SHP77 treated with DMSO at 0.1 percent for 48 hours (cell line): Measurements from ENCODE around the gene ZBTB1.

Experiments used
- DNase-seq: peaks from one replicate; lab custom pipeline; 2025; lab: John Stamatoyannopoulos, UW

Gene ZBTB1, protein sequence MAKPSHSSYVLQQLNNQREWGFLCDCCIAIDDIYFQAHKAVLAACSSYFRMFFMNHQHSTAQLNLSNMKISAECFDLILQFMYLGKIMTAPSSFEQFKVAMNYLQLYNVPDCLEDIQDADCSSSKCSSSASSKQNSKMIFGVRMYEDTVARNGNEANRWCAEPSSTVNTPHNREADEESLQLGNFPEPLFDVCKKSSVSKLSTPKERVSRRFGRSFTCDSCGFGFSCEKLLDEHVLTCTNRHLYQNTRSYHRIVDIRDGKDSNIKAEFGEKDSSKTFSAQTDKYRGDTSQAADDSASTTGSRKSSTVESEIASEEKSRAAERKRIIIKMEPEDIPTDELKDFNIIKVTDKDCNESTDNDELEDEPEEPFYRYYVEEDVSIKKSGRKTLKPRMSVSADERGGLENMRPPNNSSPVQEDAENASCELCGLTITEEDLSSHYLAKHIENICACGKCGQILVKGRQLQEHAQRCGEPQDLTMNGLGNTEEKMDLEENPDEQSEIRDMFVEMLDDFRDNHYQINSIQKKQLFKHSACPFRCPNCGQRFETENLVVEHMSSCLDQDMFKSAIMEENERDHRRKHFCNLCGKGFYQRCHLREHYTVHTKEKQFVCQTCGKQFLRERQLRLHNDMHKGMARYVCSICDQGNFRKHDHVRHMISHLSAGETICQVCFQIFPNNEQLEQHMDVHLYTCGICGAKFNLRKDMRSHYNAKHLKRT

DNA sequence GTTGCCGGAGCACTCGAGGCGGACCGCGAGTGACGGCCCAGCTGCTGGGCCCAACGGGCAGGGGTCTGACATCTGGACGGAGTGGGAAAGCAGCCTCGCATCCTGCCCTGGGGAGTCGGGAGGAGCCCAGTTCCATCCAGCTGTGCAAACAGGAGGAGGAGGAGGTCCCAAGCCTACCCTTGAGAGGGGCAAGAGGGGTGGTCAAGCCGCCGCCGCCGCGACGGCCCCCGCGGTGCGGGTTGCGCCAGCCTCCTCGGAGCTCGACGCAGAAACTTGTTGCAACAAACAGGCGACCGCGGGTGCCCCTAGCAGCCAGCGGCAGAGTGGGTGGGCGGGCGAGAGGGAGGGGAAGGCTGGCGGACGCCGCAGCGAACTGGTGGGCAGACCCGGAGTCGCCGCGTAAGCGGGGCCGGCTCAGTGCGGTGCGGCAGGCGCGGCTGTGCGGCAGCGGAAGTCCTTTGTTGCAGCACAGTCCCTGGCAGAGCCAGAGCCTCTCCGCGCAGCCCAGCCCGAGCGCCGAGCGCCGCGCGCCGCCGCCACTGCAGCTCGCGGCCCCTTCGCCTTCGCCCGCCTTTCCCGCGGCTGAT, at the start of gene ZBTB1:
TSS of gene ZBTB1 (plus strand) at position 461 of the 587 bp plus-strand sequence. CDS start 16,735 bp downstream, outside the sequence.
- peak; percentile 59 for DNase-seq

DNA sequence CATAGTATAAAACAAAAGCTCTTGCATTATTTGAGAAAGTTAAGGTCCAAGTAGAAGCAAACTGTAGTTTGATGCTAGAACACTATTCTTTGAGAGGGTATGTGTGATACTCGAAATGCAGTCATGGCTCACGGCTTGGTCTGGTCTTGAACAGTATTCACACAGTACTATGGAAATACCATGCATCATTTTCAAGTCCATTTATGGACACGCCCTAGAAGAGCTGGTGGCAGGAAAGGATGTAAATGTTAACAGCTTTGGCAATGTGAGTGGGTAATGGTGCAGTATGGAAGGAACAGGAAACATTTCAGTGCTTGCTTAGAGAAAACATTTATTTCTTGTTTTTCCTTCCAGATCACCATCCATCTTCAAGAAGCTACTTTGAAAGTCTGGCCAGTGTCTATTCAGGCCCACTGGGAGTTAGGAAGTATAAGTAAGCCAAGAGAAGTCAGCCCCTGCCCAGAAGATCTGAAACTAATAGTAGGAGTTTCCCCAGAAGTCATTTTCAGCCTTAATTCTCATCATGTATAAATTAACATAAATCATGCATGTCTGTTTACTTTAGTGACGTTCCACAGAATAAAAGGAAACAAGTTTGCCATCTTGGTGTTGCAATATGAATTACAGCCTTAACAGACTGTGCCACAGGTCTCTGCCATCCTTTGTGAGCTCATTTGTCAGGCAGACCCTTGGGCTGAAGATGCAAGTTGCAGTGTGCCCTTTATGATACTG, 45.0 kb upstream of the ZBTB1 start:
- DNase-seq = no peak

DNA sequence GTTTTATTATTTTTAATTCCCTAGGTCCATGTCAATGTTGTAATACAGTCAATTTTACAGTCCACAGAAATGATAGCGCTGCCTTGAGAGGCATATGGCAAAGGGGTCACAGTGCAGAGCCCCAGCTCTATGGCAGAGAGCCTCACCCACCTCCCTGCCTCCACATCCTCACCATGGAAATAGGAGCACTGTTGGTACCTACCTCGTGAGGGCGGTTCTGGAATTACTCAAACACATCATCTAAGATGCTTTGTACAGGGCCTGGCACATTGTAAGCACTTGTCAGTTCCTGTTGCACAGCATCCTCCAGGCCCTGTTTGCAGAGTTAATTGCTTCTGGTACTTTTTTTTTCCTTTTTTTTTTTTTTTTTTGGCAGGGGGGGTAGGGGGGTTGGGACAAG, 43.3 kb upstream of the ZBTB1 start:
- DNase-seq = no peak

DNA sequence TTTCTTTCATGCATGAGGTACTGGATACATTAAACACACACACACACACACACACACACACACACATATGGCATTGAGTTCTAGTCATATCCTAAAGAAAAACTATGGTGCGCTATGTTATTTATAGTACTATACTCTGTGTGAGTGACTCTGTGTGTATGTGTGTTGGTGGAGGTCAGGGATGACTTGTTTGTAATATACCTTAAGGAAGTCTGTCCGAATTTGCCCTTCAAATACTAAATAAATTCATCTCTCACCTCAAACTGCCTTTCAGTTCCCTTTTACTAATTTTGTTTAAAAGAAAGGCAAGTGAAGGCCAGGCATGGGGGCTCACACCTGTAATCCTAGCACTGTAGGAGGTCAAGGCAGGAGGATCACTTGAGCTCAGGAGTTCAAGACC, 41.4 kb upstream of the ZBTB1 start:
- DNase-seq = no peak

DNA sequence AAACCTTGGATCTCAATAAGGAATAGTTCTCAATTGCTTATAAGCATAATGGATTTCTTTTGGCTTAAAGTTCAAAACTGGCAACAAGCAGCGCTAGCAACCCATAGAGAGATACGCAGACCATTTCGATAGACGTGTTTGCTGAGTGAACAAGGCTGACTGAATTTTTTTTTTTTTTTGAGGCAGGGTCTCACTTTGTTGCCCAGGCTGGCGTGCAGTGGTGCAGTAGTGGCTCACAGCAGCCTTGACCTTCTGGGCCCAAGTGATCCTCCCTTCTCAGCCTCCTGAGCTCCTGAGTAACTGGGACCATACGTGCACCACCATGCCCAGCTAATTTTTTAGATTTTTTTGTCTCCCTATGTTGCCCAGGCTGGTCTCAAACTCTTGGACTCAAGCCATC, 40.7 kb upstream of the ZBTB1 start:
- no peak for DNase-seq

DNA sequence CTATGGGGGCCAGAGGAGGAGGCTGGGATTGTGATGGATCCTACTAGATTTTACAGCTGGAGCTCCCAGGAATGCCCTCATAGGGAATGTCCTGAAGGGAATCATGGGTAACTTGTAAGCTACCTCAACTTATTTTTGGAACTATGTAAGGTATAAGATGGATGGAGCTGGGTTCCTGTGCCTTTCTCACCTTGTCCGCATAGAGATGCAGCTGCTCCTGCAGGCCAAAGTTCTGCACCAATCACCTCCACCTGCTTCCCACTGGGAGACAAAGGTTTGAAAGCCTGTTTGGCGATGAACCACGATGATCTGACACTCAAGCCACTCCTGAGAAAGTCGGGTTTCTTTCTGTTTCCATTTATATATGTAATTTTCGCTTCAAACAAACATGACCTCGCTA, 39.9 kb upstream of the ZBTB1 start:
- DNase-seq = peak; percentile 20

DNA sequence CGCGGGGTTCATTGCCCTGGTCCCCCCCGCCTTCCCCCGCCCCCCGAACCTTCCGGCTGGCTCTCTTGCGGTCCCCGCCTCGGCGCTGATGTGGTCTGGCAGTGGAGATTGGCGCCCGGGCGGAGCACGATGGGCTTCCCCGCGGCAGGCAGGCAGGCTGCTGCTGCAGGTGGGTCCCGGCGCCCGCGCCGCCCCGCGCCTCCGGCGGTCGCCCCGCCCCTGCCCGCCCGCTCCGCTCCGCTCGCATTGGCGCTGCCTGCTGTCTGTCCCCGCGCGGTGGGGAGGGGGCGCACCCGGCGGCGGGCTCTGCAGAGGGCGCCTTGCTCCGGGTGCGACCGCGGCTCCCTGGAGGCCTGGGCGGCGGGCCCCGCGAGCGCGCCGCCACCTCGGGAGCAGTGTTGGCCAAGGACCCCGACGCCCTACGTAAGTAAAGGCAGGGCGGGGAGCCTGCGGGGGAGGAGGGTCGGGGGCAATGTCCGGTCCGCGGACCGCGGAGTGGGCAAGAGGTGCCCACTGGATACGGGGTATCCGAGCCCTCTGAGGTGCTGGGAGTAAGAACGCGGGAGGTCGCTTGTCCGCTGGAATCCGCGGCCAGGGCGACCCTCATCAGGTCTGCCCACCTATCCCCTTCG, 39.3 kb upstream of the ZBTB1 start, which contains the start of gene AKAP5:
TSS of gene AKAP5 (plus strand) at position 309 of the 632 bp plus-strand sequence. CDS start 2,896 bp downstream, outside the sequence.
- DNase-seq = peak; percentile 21

DNA sequence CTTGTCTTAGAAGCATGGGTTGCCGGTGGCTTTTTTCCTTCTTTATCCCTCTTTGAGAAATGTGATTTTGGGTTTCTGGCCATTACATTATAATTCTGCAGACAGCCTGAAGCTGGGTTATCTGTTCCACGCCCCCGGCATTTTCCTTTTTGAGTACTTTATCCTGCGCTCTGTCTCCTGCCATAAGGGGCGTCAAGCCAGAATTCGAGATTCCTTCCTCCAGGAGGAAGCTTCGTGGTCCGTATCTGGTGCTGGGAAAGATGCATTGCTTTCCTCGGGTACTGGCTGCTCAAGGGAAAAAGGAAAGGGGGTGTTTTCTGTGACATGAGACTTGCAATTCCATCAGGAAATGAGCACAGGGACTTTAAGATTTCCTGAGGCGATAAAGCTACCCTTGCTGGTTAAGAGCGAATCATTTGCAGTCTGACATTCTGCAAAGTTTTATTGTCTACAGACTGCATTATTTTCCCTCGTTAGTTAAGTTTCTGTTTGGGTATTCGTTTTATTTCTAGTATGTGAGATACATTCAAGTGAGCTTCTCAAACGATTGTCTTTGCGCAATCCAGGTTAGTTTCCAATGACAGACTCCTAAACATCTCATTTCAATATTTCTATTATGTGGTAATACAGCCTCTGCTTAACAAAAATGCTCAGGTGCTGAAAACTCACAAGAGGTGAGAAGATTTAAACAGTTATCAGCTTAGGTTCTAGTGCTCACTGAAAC, 38.6 kb upstream of the ZBTB1 start:
- no peak for DNase-seq

DNA sequence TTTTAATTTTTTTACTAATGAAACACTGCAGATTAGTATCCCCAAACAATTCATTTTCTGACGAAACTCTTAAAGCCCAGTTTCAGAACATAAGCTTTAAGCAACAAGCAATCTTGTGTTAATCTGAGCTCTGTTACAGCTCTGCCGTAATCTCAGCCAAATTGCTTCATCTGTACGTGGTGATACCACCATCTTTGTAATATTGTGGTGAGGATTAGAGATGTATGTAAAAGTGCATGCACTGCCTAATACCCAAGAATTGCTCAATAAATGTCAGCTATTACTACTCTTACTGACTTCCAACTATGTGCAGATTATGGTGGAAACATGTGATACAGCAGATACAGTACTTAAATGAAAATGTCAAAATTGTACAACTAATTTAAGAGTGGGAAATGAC, 37.5 kb upstream of the ZBTB1 start:
- no peak for DNase-seq

DNA sequence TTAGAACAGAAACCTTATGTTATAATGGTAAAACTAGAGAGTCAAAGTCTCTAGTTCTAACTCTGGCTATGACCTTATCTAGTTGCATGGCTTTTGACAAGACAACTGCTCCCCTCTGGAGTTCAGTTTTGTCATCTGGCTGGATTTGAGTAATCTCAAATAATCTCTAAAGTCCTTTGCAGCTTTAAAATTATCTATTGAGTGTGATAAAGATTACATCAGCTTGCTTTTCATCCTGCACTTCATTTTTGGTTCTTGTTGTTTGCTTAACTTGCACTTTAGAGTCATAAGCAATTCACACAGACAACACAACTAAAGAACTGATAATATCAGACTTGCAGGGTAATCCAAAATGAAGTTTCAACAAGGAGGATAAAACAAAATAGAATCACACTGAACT, 37.0 kb upstream of the ZBTB1 start:
- no peak for DNase-seq

DNA sequence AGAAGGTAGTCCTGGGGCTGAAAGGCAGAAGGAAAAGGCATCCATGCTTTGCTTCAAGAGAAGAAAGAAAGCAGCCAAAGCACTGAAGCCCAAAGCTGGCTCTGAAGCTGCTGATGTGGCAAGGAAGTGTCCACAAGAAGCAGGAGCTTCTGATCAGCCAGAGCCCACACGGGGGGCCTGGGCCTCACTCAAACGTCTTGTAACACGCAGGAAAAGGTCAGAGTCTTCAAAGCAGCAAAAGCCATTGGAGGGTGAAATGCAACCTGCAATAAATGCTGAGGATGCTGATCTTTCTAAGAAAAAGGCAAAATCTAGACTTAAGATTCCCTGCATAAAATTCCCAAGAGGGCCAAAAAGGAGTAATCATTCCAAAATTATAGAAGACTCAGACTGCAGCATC, 36.1 kb upstream of the ZBTB1 start:
- no peak for DNase-seq

DNA sequence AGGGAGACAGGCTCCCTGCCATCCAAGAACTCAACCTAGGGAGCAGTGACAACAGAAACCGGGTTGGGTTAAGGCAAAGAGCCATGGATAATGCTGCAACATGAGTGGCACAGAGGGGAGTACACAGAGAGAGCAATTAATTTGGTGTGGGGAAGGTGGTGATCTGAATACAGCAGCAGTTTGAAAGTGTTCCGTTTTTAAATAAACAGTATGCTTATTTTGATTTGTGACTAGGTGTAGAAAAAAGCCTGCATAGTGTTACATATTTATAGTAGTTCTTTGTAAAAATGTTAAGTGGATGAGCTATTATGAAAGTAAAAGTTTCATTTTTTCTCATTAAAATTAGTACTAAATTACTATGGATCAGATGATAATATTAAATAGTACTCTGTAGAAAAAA, 30.5 kb upstream of the ZBTB1 start:
- DNase-seq = no peak

DNA sequence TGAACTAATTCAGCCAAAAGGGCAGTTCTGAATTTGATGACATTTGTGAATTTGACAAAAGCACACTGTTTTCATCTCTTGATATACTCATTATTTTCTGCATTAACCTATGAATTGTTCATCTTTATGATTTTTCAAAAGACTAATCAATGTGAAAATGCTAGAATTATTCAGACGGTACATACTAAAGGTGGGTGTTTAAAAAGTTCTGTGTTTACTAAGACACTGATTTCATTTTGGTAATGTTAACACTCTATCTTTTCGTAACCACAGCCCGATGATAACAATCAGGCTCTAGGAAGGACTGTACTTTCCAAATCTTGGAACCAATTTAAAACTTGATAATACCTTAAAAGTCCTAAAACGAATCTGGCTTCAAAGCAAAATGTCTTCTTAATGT, 29.9 kb upstream of the ZBTB1 start:
- DNase-seq = no peak

DNA sequence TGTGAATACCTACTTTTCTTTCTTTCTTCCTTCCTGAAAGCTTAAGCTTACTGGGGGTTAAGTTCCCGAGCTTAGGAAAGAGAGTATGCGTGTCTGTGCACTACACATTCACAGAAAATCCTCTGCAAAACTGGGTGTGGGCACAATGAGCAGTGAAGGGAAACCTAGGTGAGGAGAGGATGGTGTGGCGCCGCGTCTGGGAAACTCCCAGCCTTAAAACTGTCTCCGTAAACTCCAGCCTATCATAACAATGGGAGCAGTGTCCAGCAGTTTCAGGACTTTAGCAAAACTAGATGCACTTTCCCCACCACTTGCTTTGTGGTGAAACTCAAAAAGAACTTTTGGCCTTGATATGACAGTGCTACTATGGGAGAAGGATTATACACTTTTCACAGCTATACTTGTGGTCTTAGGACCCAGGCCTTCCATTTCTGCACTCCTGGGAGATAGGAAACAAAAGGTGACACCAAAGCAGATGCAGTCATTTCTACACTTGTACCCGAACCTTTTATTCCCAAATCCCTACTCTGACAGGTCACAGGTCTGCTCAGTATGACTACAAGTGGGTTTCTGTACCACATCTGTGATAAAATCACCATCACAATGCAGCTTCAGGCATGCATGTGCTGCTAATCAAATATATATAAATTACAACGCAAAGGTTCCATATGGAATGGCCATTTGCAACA, 28.8 kb upstream of the ZBTB1 start:
- no peak for DNase-seq

DNA sequence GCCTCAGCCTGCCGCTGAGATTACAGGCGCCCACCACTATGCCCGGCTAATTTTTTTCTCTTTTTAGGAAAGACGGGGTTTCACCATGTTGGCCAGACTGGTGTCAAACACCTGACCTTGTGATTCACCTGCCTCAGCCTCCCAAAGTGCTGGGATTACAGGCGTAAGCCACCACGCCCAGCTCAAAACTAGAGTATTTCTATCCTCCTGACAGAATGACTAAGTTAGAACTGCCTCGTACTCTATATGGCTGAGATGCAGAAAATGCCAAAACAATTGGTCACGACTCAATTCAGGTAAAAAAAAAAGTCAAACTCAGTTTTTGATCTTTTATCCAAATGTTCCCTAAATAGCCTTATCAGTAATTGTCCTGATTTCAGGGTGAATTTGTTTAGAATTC, 28.1 kb upstream of the ZBTB1 start:
- DNase-seq = no peak

DNA sequence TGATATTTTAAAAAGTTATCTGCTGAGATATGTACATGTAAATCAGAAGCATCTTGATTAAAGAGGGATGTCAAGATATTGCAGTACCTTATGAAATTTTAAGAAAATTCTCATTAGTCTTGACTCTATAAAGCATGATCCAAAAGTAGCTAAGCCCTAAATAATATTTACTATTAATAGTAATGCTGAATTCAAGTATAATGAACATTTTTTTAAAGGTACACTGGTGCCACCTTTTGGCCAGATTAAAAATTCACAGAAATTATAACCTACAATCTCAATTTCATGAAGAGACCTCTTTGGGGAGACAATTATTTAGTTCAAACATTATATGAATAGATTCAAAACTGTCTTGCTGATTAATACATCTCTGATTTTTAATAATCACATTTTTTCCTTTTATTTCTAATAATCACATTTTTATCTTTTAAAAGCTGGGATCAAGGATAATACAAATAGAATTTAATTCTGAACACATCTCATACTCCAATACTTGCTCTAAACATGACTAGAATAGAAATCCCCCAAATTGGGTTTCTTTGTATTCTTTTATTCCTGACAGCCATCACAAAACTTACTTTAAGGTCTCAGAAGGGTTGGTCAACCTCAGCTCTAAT, 25.8 kb upstream of the ZBTB1 start:
- no peak for DNase-seq

DNA sequence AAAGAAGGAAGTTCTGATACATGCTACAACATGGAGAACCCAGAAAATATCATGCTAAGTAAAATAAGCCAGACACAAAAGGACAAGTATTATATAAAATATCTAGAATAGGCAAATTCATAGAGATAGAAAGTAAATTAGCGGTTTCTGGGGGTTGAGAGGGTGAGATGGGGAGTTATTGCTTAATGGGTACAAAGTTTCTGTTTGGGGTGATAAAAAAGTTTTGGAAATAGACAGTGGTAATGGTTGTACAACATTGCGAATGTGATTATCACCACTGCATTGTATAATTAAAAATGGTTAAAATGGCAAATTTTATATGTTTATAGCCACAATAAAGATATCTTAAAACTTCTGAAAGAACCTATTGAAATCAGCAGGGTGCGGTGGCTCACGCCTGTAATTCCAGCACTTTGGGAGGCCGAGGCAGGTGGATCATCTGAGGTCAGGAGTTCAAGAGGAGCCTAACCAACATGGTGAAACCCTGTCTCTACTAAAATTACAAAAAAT, 15.9 kb upstream of the ZBTB1 start:
- no peak for DNase-seq

DNA sequence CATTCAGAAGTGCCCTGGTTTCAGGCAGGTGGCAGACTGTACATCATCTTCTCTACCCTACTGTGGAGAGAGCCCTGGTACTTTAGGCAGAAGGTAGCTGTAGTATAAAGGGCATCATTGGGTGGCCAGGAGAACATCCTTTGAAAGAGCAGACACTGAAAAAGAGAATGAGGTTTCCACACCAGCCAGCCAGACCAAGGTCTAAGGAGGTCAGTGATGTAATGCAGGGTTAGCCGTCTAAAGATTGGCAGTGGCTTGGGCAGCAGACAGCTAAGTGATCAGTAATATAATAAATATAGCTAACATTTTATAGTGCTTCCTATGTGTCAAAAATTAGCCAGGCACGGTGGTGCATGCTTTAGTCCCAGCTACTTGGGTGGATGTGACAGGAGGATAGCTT, 12.9 kb upstream of the ZBTB1 start:
- no peak for DNase-seq

DNA sequence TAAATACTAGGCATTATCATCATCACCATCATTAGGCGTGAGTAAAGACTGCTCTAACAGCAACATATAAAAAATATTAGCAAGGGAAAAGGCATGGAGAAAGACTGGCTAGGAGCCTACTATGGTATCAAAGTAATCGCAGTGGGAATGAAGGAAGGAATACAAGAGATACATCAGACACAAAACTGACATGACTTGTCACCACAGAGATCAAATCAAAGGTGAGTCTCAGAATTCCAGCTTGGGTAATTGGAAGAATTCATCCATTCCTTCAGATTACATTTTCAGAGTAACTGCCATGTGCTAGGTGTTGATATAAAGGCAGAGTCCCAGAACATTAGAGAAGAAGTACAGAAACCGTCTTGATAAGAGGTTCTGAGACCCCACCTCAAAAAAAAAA, 11.1 kb upstream of the ZBTB1 start:
- DNase-seq = no peak

DNA sequence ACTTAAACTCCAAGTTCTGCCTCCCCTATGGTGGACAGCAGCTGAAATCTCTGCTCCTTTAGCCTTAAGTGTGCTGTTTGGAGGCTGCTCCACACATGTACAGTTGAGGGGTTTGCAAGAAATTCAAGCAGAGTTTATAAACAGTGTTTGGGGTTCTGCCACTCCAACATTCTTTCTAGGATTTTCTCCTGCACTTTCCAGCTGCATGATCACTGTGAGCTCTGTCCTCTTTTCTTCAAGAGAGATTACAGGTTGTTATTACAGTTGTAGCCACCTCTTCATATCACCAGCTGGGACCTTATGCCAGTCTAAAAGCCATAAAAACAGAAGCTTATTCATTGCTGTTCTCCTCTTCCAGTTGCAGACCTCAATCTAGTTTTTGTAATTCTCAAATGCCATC, 9.3 kb upstream of the ZBTB1 start:
- DNase-seq = no peak
